Testis (tissue), 2 donors: ENCODE measurements around the gene RETREG3.
"Not testable (repeated sequence)": the region's sequence is repeated elsewhere in the genome, so short reads cannot be mapped to it uniquely, and the experiment has no call there.

Source experiments
- CTCF ChIP-seq, 3 experiments: fragments of 450-650 bp in 2 of 3; fragments of 200-600 bp in 1 of 3; sonication (generic) in 1 of 3; IDR thresholded peaks; one replicate each; pipeline ENCODE4 v1.5.1; 2016 to 2019; ENCODE audit warnings: antibody characterized with exemption in 3 of 3, mild to moderate bottlenecking in 2 of 3, moderate library complexity in 1 of 3
- POLR2A ChIP-seq: fragments of 450-650 bp; IDR thresholded peaks from one replicate; pipeline ENCODE4 v1.6.1; 2017; ENCODE audit warnings: antibody characterized with exemption, mild to moderate bottlenecking, moderate library complexity

- TF ChIP-seq CTCF (IDR thresholded peaks at IDR 0.05); POLR2A: not testable (repeated sequence)
Observed at GRCh38 chr17:42627032-42627764, 18.0 kb upstream of the RETREG3 start.
